ENCODE data around the gene UGP2.

DNA sequence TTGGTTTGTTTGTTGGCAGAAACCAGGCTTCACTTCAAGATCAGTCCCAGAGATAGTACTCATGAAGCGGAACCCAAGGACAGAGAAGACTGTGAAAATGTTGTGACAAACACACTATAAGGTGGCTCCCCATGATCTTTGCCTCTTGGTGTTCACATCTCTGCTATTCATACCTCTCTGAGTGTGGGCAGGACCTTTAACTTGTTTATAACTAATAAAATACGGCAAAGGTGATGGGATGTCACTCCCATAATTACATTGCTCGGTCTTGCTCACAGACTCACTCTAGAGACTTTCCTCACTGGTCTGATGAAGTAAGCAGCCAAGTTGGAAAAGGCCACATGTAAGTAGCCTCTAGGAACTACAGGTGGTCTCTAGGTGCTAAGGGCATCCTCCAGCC, 30.6 kb upstream of the UGP2 start:
- TF ChIP-seq, protein P1, sequence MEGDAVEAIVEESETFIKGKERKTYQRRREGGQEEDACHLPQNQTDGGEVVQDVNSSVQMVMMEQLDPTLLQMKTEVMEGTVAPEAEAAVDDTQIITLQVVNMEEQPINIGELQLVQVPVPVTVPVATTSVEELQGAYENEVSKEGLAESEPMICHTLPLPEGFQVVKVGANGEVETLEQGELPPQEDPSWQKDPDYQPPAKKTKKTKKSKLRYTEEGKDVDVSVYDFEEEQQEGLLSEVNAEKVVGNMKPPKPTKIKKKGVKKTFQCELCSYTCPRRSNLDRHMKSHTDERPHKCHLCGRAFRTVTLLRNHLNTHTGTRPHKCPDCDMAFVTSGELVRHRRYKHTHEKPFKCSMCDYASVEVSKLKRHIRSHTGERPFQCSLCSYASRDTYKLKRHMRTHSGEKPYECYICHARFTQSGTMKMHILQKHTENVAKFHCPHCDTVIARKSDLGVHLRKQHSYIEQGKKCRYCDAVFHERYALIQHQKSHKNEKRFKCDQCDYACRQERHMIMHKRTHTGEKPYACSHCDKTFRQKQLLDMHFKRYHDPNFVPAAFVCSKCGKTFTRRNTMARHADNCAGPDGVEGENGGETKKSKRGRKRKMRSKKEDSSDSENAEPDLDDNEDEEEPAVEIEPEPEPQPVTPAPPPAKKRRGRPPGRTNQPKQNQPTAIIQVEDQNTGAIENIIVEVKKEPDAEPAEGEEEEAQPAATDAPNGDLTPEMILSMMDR (IDR thresholded peaks at IDR 0.05) = no peak
- no peak for TF ChIP-seq REST (IDR thresholded peaks at IDR 0.05; ENCODE audit: insufficient read depth in 1 of 2, low read depth in 2 of 2, low read length in 1 of 2)
- no peak for TF ChIP-seq POLR2AphosphoS5 (IDR thresholded peaks at IDR 0.05; ENCODE audit: low read depth, low read length)
- no peak for TF ChIP-seq SIN3A (IDR thresholded peaks at IDR 0.05; ENCODE audit: borderline replicate concordance, insufficient read depth, low read depth, low read length)

All from Panc1 (cell line).